GM19193 (cell line): ENCODE data around the gene MPP4.

Source experiments
- POLR2A ChIP-seq: IDR thresholded peaks from 4 replicates; pipeline ENCODE4 v1.6.1; 2011; ENCODE audit not compliant: insufficient read depth, insufficient read length; ENCODE audit errors: extremely low read depth

MPP4 gene

GRCh38 chr2:201618744-201619662, 79.4 kb downstream of the MPP4 start:
- no peak for TF ChIP-seq POLR2A

- no peak for TF ChIP-seq POLR2A
Measured at GRCh38 chr2:201608021-201608420, 90.4 kb downstream of the MPP4 start.

- no peak for TF ChIP-seq POLR2A
Measured at GRCh38 chr2:201607568-201607967, 90.9 kb downstream of the MPP4 start.

- TF ChIP-seq POLR2A = no peak
Measured at GRCh38 chr2:201600906-201601305, 97.5 kb downstream of the MPP4 start.

- no peak for TF ChIP-seq POLR2A
Measured at GRCh38 chr2:201597397-201597796, 101.0 kb downstream of the MPP4 start.
